ENCODE measurements around the gene NEURL1B.

GRCh38 chr5:172708183-172708505 is 67.1 kb downstream of the NEURL1B start:
- TF ChIP-seq POLR2AphosphoS5 (IDR thresholded peaks at IDR 0.05) (no peak), REST (IDR thresholded peaks at IDR 0.05; ENCODE audit: borderline replicate concordance) (no peak), CTCF (IDR thresholded peaks at IDR 0.05; ENCODE audit: poor library complexity, severe bottlenecking) (no peak), EZH2 (IDR thresholded peaks at IDR 0.05; ENCODE audit: borderline replicate concordance, insufficient read depth, low read length, poor library complexity, severe bottlenecking) (no peak), RAD21 (conservative IDR thresholded peaks at IDR 0.05) (no peak), TAF1 (IDR thresholded peaks at IDR 0.05; ENCODE audit: low read depth) (no peak), EP300 (conservative IDR thresholded peaks at IDR 0.05; ENCODE audit: poor library complexity, severe bottlenecking) (no peak)
